Measurements from ENCODE around the gene WDR46.
"Not testable (repeated sequence)": the region's sequence is repeated elsewhere in the genome, so short reads cannot be mapped to it uniquely, and the experiment has no call there.

Gene WDR46

DNA sequence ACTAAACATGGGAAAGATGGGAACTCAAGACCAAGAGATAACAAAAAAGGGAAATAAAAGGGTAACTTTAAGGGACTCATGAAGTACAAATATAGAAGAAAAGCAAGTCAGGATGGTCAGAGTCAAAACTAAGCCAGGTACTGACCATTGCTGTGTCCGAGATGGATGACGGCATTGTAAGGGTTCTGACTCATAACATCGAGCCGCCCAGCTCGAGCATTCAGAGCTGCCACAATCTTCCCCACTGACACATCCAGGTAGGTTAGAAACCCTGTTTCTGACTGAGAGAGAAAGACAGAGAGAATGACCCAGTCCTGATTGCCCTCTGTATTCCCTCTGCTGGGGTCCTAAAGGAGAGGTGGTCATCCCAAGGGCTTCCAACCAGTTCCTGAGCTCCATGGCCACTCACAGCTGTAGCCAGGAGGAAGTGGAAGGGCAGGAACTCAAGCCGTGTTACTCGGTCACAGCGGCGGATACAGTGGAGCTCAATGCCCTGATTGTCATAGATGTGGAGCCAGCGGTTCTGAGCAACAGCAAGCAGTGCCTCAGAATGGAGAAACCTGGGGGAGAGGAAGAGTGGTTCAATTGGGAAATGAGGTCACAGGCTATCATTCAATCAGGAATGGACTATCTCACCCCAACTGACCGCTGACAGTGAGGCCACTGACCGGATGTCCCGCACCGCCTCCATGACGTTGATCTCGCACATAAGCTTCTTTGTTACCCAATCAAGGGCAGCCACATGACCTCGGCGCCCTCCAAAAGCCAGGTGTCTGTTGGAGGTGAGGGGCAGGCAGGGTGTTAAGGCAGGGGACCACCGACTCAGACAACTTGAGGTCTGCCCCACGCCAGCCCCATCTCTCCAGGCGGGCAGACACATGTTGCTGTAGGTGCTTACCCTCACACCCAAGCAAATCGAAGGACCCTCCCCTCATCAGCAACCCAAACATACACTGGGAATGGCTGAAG is 1.8 kb downstream of the WDR46 start:
- Histone ChIP-seq H3K79me2 (ENCODE audit: insufficient read depth, low read length) (peaks cover 17% of the 10 kb centered on the region), H3K4me2 (ENCODE audit: low read length) (no peak overlapping the region), H2AFZ (ENCODE audit: low read length) (no peak overlapping the region), H3K4me3 (ENCODE audit: low read depth, low read length, poor library complexity, severe bottlenecking) (no peak overlapping the region), H3K9me3 (ENCODE audit: low read length) (no peaks in the 10 kb centered on the region), H3F3A (ENCODE audit: insufficient read depth, low read length) (no peaks in the 10 kb centered on the region; the same call in 1 of the 2 replicates), H3K27me3 (ENCODE audit: insufficient read depth, low read length) (no peaks in the 10 kb centered on the region), H3K36me3 (ENCODE audit: insufficient read depth, low read length) (peaks cover 63% of the 10 kb centered on the region), H3K9me2 (ENCODE audit: low read depth, low read length) (no peaks in the 10 kb centered on the region), H3K9ac (ENCODE audit: low read length) (no peak overlapping the region; the same call in 1 of the 2 replicates), H3K27ac (ENCODE audit: low read depth, low read length, poor library complexity, severe bottlenecking) (no peak overlapping the region), H3K4me1 (ENCODE audit: insufficient read depth, low read length, severe bottlenecking) (peaks cover 24% of the 10 kb centered on the region), H4K20me1 (ENCODE audit: insufficient read depth, low read length) (no peaks in the 10 kb centered on the region)
- TF ChIP-seq, protein P1, sequence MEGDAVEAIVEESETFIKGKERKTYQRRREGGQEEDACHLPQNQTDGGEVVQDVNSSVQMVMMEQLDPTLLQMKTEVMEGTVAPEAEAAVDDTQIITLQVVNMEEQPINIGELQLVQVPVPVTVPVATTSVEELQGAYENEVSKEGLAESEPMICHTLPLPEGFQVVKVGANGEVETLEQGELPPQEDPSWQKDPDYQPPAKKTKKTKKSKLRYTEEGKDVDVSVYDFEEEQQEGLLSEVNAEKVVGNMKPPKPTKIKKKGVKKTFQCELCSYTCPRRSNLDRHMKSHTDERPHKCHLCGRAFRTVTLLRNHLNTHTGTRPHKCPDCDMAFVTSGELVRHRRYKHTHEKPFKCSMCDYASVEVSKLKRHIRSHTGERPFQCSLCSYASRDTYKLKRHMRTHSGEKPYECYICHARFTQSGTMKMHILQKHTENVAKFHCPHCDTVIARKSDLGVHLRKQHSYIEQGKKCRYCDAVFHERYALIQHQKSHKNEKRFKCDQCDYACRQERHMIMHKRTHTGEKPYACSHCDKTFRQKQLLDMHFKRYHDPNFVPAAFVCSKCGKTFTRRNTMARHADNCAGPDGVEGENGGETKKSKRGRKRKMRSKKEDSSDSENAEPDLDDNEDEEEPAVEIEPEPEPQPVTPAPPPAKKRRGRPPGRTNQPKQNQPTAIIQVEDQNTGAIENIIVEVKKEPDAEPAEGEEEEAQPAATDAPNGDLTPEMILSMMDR (IDR thresholded peaks at IDR 0.05; ENCODE audit: low read length): no peak
- TF ChIP-seq EZH2 (IDR thresholded peaks at IDR 0.05; ENCODE audit: borderline replicate concordance, low read length): no peak

DNA sequence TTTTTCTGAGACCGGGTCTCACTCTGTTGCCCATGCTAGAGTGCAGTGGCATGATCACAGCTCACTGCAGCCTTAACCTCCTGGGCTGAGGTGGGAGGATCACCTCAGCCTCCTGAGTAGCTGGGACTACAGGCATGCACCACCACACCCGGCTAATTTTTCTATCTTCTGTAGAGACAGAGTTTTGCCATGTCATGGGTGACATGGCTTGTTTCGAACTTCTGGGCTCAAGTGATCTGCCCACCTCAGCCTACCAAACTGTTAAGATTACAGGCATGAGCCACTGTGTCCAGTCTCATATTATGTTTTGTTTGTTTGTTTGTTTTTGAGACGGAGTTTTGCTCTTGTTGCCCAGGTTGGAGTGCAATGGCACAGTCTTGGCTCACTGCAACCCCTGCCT is 3.8 kb downstream of the WDR46 start:
- H3K27me3 ChIP-seq (ENCODE audit: insufficient read depth, low read length); H4K20me1 ChIP-seq (ENCODE audit: insufficient read depth, low read length); H3K9ac ChIP-seq (ENCODE audit: low read length); H3K27ac ChIP-seq (ENCODE audit: low read depth, low read length, poor library complexity, severe bottlenecking); H3K9me3 ChIP-seq (ENCODE audit: low read length); H3K9me2 ChIP-seq (ENCODE audit: low read depth, low read length); H3K4me3 ChIP-seq (ENCODE audit: low read depth, low read length, poor library complexity, severe bottlenecking); H3K4me2 ChIP-seq (ENCODE audit: low read length); H2AFZ ChIP-seq (ENCODE audit: low read length); H3F3A ChIP-seq (ENCODE audit: insufficient read depth, low read length): not testable (repeated sequence)
- Histone ChIP-seq H3K4me1 (ENCODE audit: insufficient read depth, low read length, severe bottlenecking) (peaks cover 14% of the 10 kb centered on the region), H3K36me3 (ENCODE audit: insufficient read depth, low read length) (peaks cover 59% of the 10 kb centered on the region), H3K79me2 (ENCODE audit: insufficient read depth, low read length) (peaks cover 12% of the 10 kb centered on the region)

DNA sequence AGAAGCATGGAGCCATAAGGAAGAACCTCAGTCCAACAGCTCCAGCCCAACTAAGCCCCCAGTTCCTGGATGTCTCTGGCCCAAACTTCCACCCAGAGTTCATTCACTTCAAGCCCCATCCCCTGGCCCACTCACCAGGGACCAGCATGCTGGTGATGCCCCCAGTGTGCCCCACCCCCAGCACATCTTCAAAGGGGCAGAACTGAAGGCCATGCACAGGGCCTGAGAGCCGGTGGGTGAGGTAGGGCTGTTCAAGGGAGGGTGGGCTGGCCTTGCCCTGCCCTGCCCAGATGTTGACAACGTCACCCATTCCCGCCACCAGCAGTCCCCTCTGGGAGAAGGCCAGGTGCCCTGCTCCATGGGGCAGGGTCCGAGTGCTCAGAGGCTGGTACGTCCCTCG is 8.5 kb downstream of the WDR46 start:
- H3K9ac ChIP-seq (ENCODE audit: low read length): no peak overlapping the region
- no peaks in the 10 kb centered on the region for H3K27me3 ChIP-seq (ENCODE audit: insufficient read depth, low read length)
- no peak overlapping the region for H3K27ac ChIP-seq (ENCODE audit: low read depth, low read length, poor library complexity, severe bottlenecking)
- peaks cover 27% of the 10 kb centered on the region for H3K4me1 ChIP-seq (ENCODE audit: insufficient read depth, low read length, severe bottlenecking)
- no peak overlapping the region for H2AFZ ChIP-seq (ENCODE audit: low read length)
- no peak overlapping the region for H3K4me2 ChIP-seq (ENCODE audit: low read length)
- peaks cover 70% of the 10 kb centered on the region for H3K36me3 ChIP-seq (ENCODE audit: insufficient read depth, low read length)
- no peaks in the 10 kb centered on the region; the same call in 1 of the 2 replicates for H3F3A ChIP-seq (ENCODE audit: insufficient read depth, low read length)
- H3K9me2 ChIP-seq (ENCODE audit: low read depth, low read length): no peaks in the 10 kb centered on the region
- H4K20me1 ChIP-seq (ENCODE audit: insufficient read depth, low read length): no peaks in the 10 kb centered on the region
- no peaks in the 10 kb centered on the region for H3K79me2 ChIP-seq (ENCODE audit: insufficient read depth, low read length)
- no peaks in the 10 kb centered on the region for H3K9me3 ChIP-seq (ENCODE audit: low read length)
- TF ChIP-seq, protein P1 (IDR thresholded peaks at IDR 0.05; ENCODE audit: low read length): no peak
- no peak for TF ChIP-seq EZH2 (IDR thresholded peaks at IDR 0.05; ENCODE audit: borderline replicate concordance, low read length)
- H3K4me3 ChIP-seq (ENCODE audit: low read depth, low read length, poor library complexity, severe bottlenecking): no peak overlapping the region
